ENCODE data around the gene PKD2L1.
"Not testable (repeated sequence)": the region's sequence is repeated elsewhere in the genome, so short reads cannot be mapped to it uniquely, and the experiment has no call there.

The PKD2L1 gene

GRCh38 chr10:100330079-100330478 is at the start of gene PKD2L1:
TSS of gene PKD2L1 (minus strand) at chr10:100330228. CDS start at chr10:100330103, 125 bp downstream.
- no peak for DNase-seq

GRCh38 chr10:100377830-100378229 is 47.8 kb upstream of the PKD2L1 start:
- no peak for DNase-seq

- DNase-seq: not testable (repeated sequence)
Observed at GRCh38 chr10:100376656-100377055, 46.6 kb upstream of the PKD2L1 start.

- DNase-seq: not testable (repeated sequence)
Observed at GRCh38 chr10:100374677-100375353, 44.8 kb upstream of the PKD2L1 start.

GRCh38 chr10:100374200-100374655 is 44.2 kb upstream of the PKD2L1 start:
- no peak for DNase-seq

- DNase-seq: peak; percentile 73 to 80
Observed at GRCh38 chr10:100373298-100374199, 43.5 kb upstream of the PKD2L1 start.

GRCh38 chr10:100372415-100373297 is 42.6 kb upstream of the PKD2L1 start:
- DNase-seq: no peak

- no peak for DNase-seq
Observed at GRCh38 chr10:100371482-100372027, 41.5 kb upstream of the PKD2L1 start.

GRCh38 chr10:100370714-100371481 is 40.9 kb upstream of the PKD2L1 start:
- no peak for DNase-seq

- no peak for DNase-seq
Observed at GRCh38 chr10:100368721-100369120, 38.7 kb upstream of the PKD2L1 start.

- peak; percentile 33 to 50 for DNase-seq
Observed at GRCh38 chr10:100364735-100365391, 34.8 kb upstream of the PKD2L1 start.

GRCh38 chr10:100364175-100364574 is 34.1 kb upstream of the PKD2L1 start:
- DNase-seq: no peak

GRCh38 chr10:100362570-100363496 is 32.8 kb upstream of the PKD2L1 start:
- no peak for DNase-seq

GRCh38 chr10:100360234-100360633 is 30.2 kb upstream of the PKD2L1 start:
- no peak for DNase-seq

- no peak for DNase-seq
Observed at GRCh38 chr10:100359529-100360150, 29.6 kb upstream of the PKD2L1 start.

- no peak for DNase-seq
Observed at GRCh38 chr10:100359030-100359432, 29.0 kb upstream of the PKD2L1 start.

GRCh38 chr10:100357059-100357858 is 27.2 kb upstream of the PKD2L1 start:
- DNase-seq: no peak

Data from NCI-H524 (cell line).